LNCaP clone FGC (cell line): ENCODE data around the gene PARM1.

Experiments used
- DNase-seq: peaks from one replicate; pipeline ENCODE4 v3.0.0-alpha.2; 2011; ENCODE audit warnings: low read depth
- H3K4me3 ChIP-seq: 2 replicates; pipeline ENCODE4 v1.5.1; 2011; ENCODE audit warnings: mild to moderate bottlenecking, low read depth, low read length, control low read depth
- TF ChIP-seq, protein P1 (sequence below): IDR thresholded peaks from 2 replicates; pipeline ENCODE4 v1.5.1; 2012; ENCODE audit warnings: mild to moderate bottlenecking; ENCODE audit not compliant: control insufficient read depth, insufficient read depth; ENCODE audit errors: extremely low read depth

The PARM1 gene

DNA sequence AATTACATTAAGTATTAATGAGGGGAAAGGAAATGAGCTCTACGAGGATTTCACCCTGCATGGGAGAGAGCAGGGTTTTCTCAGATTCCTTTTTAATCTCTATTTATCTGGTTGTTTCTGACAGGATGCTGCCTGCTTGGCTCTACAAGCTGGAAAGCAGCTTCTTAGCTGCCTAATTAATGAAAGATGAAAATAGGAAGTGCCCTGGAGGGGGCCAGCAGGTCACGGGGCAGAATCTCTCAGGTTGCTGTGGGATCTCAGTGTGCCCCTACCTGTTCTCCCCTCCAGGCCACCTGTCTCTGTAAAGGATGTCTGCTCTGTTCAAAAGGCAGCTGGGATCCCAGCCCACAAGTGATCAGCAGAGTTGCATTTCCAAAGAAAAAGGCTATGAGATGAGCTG is 113.7 kb downstream of the PARM1 start:
- H3K4me3 ChIP-seq = no peak overlapping the region
- TF ChIP-seq, protein P1, sequence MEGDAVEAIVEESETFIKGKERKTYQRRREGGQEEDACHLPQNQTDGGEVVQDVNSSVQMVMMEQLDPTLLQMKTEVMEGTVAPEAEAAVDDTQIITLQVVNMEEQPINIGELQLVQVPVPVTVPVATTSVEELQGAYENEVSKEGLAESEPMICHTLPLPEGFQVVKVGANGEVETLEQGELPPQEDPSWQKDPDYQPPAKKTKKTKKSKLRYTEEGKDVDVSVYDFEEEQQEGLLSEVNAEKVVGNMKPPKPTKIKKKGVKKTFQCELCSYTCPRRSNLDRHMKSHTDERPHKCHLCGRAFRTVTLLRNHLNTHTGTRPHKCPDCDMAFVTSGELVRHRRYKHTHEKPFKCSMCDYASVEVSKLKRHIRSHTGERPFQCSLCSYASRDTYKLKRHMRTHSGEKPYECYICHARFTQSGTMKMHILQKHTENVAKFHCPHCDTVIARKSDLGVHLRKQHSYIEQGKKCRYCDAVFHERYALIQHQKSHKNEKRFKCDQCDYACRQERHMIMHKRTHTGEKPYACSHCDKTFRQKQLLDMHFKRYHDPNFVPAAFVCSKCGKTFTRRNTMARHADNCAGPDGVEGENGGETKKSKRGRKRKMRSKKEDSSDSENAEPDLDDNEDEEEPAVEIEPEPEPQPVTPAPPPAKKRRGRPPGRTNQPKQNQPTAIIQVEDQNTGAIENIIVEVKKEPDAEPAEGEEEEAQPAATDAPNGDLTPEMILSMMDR = no peak
- DNase-seq = no peak

DNA sequence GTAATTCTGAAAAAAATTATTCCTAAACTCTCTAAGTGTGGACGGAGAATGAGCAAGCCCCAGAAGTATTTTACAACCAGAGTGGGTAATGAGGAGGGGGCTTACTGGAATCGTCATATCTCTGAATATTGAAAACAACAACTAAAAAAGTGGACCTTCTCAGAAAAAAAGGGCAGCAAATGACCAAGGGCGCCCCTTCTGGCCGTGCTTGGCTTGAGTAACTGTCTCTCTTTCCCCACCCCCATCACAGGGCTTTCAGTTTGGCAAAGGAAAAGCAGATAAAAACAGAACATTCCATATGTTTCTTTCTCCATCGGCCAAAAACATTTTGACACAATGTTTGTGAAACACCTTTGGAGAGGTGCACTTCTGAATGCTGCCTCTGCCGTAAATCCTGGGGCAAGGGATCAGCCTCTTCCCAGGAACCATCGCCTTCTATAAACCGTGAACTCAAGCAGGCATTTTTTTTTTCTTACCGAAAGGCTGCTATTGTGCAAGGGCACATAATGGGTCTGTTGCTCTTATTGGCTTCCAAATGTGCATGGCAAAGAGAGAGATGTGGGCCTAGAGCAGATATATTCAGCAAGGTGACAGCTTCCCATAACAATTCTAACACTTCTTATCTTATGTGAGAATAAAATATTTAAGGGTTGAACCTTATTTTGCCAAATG is 115.4 kb downstream of the PARM1 start:
- H3K4me3 ChIP-seq = no peak overlapping the region
- DNase-seq = no peak
- TF ChIP-seq, protein P1 = peak; percentile 25; the same call in 1 of the 2 replicates

DNA sequence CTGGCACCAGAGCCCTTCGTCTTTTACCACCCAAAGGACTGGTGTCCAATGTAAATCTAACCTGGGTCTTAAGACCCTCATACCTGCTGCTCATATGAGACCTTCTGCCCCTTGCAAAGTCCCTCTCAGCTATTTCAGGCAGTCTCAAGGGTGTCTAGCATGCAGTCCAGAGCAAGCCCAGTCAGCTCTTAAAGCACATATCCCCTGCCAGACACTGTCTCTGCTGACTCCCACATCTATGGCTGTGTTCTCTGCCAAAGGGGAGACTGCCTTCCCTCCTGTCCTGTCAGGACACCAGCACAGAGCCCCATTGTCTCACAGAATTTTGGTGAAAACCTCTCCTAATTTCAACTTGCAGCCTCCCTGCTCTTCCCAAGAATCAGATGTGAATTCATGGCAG is 118.5 kb downstream of the PARM1 start:
- TF ChIP-seq, protein P1 = no peak
- no peak overlapping the region for H3K4me3 ChIP-seq
- DNase-seq = no peak

DNA sequence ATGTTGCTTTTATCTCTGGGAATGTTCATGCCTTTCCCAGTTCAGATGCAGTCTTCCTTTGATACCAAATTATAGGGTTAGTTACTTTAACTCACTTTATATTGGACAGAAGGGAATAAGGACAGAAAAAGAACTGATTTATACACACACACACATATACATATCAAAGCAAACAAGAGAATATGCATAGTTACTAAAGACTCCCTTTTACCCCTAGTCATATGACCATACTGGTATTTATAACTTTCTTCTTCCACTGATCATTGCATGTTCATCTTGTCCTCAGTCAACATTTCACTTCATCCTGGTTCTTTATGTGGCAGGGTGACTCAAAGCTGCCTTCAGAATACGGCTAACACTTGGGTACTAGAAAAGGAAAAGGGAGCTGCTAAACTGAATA is 120.4 kb downstream of the PARM1 start:
- TF ChIP-seq, protein P1 = no peak

DNA sequence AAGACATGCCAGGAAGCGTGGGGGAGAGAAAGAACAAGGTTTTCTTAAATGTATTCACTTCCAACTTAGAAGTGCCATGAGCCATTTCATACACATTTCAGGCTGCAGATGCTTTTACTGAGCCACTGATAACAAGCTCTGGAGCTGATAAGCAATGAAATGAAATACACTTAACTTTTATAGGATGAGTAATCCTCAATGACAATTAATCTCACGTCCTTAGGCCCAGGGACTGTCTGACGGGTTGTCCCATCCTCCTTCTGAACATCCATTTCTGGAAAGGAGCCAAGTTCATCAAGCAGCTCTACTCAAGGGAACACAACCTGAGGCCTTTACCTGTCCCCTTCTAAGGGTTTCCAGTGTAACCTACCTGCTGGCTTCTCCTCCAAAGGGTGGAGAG is 121.2 kb downstream of the PARM1 start:
- no peak overlapping the region for H3K4me3 ChIP-seq
- DNase-seq = no peak
- TF ChIP-seq, protein P1 = no peak

More for the DNA sequence above, 120.4 kb downstream of the PARM1 start:
- H3K4me3 ChIP-seq = no peak overlapping the region
- DNase-seq = no peak

DNA sequence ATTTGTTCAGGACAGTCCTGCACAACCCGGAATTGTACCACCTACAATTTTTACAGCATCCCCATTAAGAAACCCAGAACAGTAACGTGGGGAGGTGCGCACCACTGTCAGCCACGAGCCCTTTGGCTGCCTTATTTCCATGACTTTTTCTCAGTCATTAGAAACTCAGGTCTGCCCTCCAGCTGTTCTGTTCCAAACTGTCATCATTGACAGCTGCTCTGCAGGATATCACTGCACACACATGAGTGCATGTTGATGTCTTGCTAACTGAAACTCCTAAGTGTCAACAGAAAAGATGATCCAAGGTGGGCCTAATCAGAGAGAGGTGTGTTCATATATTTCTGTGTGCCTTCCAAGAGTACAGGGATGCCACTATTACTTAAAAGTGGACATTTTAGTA is 123.4 kb downstream of the PARM1 start:
- no peak for DNase-seq
- no peak overlapping the region for H3K4me3 ChIP-seq
- TF ChIP-seq, protein P1 = no peak

DNA sequence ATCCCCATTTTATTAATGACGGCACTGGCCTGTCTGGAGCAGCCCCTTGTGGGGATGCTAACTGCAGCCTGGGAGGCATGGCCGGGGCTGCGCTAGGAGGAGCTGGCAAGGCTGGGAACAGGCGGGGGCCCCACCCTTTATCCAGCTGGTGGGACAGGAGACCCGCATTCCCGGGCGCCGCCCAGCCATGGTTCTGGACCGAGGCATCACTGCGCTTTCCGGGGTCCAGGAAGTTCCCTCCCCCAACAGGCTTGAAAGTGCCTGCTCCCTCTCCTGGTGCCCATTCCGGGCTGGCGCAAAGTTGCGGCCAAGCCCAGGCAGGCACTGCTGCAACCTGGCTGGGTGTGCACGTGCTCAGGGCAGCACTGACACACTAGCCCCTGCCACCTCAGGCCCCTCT is 124.5 kb downstream of the PARM1 start:
- H3K4me3 ChIP-seq = no peak overlapping the region
- no peak for DNase-seq
- TF ChIP-seq, protein P1 = no peak
